HL-60/S4 (cell line): Measurements from ENCODE around the gene PRSS33.

Experiments
- in situ Hi-C: fragments of 300-500 bp; cut with MboI; formaldehyde crosslinking; loops from 2 replicates; pipeline ENCODE4 v1.14.3; 2022; ENCODE audit warnings: low sequenced_read_pairs

Gene PRSS33, protein sequence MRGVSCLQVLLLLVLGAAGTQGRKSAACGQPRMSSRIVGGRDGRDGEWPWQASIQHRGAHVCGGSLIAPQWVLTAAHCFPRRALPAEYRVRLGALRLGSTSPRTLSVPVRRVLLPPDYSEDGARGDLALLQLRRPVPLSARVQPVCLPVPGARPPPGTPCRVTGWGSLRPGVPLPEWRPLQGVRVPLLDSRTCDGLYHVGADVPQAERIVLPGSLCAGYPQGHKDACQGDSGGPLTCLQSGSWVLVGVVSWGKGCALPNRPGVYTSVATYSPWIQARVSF

GRCh38 chr16:2787406-2787805, at the start of gene PRSS33:
TSS of gene PRSS33 (minus strand) at chr16:2787560. CDS start at chr16:2786547, 1,013 bp downstream.
- in situ Hi-C loops = no loop called here

DNA sequence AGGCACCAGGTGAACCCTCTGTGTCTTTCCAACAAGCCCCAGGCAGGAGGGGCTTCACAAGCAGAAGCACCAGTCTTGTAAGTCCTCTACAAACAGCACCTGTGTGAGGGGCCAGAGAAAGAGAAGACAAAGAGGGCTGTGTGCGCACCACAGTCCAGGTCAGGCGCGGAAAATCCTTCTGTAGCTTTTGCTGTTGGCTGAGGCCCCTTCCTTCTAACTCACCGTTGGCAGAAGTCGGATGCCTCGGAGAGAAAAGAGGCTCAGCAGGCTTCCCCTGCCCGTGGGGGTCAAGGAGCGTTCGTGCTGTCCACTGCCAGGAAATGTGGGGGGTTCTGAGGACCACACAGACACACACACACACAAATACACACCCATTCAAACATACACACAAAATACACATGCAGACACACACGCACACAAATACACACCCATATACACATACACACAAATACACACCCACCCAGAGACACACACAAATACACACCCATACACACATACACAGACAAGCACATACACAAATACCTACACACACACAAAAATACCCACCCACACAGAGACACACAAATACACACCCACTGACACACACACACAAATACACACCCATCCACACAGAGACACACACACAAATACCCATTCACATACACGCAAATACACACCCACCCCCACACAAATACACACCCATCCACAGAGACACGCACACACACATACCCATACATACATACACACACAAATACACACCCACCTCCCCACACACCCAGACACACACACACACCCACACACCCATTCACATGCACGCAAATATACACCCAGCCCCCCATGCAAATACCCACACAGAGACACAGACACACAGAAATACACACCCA, 49.5 kb upstream of the PRSS33 start:
- in situ Hi-C loops = no loop called here

DNA sequence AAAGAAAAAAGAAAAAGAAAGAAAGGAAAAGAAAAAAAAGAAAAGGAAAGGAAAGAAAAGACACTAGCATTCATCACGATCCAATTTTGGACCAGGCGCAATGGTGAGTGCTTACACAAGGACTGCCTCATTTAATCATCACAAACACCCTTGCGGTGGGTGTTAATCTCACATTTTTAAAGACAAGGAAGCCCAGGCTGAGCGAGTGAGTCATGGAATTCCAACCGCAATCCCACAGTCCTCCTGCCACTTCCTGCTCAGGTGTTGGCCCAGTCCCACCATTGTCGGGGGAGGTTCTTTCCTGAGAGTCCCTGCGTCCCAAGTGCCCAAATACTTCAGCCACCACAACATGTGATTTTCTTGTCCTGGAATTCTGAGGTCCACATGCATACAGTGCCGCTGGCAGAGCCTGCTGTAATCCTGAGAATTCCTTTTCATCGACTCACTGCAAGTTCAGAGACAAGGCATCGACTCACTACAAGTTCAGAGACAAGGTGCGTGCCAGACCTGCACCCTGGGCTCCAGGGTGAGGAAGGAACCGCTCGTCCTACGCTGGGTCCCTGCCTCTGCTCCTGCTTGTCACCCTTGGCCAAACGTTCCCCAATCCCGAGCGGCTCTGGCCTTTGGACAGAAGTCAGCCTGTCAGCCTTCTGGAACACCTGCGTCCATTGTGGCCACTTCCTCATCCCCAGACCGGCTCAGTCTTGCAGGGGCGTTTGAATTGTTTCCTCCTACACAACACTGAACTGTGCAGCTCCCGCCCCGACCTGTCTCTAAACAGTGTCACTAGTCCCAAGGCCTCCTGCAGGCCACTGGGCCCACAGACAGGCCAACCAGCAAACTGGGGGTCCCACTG, 48.5 kb upstream of the PRSS33 start:
- in situ Hi-C loops = no loop called here

DNA sequence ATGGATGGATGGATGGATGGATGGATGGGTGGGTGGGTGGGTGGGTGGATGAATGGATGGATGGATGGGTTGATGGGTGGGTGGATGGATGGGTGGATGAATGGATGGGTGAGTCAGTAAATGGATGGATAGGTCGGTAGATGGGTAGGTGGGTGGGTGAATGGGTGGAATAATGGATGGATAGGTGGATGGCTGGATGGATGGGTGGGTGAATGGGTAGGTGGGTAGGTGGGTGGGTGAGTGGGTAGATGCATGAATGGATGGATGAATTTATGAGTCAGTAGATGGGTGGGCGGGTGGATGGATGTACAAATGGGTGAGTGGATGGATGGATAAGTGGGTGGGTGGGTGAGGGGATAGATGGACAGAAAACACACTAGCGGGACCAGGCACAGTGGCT, 47.6 kb upstream of the PRSS33 start:
- in situ Hi-C loops = no loop called here

DNA sequence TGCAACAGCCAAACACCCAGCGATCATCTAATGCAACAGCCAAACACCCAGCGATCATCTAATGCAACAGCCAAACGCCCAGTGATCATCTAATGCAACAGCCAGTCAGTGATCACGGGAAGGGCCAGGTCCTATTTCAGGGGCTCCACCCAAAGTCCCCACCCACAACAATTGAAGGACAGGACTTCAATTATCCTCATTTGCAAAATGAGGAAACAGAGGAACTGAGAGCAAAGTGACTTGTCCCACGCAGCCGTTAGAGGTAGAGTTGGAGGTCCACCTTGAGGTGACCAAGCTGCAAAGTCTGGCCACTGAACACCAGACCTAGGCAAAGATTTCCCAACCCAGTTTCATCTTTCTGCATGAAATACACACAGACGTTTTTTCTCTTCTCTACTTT, 46.4 kb upstream of the PRSS33 start:
- in situ Hi-C loops = no loop called here

DNA sequence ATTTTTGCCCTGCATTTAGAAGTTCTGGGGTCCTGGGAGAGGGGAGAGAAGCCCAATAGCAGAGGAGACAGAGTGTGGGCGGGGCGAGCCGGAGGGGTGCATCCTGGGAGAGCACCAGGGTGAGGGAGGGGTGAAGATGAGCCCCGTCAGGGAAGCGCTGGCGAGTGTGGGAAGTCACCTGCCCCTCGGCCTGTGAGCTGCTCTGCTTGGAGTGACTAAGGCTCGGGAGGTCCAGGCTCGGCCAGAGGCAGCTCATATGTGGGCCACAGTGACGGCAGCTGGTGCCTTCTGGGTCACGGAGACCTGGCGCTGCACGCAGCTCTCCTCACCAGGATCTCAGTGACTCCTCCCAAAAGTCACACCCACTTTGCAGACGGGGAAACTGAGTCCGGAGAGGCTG, 43.8 kb upstream of the PRSS33 start:
- in situ Hi-C loops = no loop called here

DNA sequence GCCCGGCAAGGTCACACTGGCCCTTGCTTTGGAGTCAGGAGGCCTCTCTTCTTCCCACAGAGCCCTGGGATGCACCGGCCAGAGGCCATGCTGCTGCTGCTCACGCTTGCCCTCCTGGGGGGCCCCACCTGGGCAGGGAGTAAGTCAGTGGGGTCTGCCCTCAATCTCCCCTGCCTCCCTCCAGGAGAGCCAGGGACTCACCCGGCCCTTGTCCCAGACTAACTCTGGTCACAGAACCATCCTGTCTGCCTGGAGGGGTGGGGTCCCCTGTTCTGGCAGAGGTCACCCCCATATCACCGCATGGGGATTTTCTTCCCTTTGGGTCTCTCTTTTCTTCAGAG, 43.0 kb upstream of the PRSS33 start:
- in situ Hi-C loops = no loop called here

DNA sequence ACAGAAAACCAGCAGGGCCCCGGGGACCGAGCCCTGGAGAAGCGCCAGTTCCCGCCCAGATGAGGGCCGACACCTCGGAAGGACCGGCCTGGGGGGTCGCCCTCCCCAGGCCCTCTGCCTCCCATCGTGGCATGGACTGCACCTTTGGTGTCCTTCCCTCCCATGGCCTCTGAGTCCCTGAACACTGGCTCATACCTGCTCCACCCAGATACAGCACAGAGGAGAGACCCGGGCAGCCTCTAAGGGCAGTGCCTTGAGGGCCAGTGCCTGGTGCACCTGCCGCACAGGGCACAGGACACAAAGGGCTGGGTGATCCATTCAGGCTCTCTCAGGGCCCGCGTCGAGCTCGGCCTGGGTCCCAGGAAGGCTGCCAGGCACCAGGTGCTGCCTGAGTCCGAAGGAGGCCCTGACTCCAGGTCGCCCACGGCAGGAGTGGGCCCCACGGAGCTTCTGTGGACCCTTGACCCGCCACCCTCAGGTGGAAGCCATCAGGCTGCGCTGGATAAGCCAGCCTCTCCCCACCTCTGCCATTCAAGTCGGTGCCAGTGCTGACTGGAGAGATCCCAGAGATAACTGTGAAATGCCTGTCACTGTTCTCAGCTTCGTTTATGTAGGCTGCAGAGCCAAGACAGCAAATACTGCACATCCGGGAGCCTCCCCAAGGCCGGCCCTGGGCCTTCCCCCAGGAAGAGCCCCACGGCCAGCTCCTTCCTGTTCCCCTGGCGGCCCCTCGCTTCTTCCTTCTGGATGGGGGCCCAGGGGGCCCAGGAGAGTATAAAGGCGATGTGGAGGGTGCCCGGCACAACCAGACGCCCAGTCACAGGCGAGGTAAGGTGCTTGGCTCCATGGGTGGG, 42.4 kb upstream of the PRSS33 start, which contains the start of gene ZG16B:
Gene ZG16B, plus strand, starts transcription at position 803 of the 854 bp plus-strand sequence. CDS start 139 bp downstream, outside the sequence.
- in situ Hi-C loops = no loop called here

DNA sequence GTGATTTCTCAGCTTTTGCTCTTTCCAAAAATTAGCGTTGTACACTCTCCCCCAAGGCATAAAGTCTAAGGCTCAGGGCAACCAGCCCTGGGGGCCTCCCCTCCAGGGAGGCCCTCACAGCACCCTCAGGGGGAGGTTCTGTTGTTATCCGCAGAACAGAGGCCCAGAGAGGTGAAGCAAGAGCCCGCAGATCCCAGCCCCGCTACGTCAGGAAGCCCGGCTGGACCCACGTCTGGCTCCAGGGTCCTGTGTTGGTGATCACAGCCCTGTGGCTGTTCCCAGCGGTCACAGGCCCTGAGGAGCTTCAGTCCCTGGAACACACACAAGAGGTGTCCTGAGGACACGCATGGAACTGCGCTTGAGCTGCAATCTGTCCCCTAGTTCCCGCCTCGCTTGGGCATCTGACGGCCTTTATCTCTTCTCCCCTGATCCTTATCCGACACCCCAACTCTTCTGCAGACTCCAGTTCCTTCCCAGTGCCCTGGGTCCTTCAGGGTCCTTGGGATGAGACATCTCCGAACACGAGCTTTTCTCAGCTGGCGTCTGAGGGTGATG, 41.6 kb upstream of the PRSS33 start:
- in situ Hi-C loops = no loop called here

- in situ Hi-C loops = no loop called here
These were observed 41.1 kb upstream of the PRSS33 start for GRCh38 chr16:2828521-2828840.

- in situ Hi-C loops = no loop called here
These were observed 40.6 kb upstream of the PRSS33 start for GRCh38 chr16:2827831-2828520.

GRCh38 chr16:2827374-2827791, 40.0 kb upstream of the PRSS33 start:
- in situ Hi-C loops = no loop called here

DNA sequence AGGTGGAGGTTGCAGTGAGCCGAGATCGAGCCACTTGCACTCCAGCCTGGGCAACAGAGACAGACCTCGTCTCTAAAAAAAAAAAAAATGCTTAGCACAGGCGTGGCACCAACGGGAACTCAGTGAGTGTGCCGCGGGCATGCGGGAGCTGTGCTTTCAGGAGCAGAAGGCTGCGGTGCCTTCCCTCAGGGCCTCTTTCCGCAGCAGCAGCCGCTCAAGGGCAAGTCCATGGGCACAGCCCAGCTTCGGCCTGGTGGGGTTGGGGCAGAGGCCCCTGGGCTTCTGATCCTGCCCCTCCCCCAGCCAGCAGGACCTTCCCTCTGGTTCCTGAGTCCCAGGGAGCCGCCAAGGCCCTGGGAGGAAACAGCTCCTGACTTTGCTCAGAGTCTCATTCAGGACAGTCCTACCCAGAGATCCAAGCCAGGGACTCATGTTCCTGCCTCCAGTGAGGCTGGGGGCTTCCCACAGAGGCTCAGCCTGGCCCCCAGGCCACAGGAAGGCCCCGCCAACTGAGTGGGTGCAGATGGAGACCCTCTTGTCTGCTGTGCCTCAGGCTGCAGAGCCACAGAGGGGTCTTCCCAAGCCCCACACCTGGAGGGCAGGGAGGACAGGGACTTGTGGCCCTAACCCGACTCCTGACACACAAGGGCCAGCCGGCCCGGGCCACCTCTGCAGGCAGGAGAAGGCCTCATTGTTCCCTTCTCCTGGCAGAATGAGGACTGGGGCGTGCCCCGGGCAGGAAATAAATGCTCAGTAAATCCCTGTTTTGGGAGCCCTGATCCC, 39.4 kb upstream of the PRSS33 start:
- in situ Hi-C loops = no loop called here

- in situ Hi-C loops = no loop called here
These were observed 38.5 kb upstream of the PRSS33 start for GRCh38 chr16:2825906-2826305.

GRCh38 chr16:2825049-2825742, 37.8 kb upstream of the PRSS33 start:
- in situ Hi-C loops = no loop called here

GRCh38 chr16:2824626-2825025, 37.3 kb upstream of the PRSS33 start:
- in situ Hi-C loops = no loop called here

DNA sequence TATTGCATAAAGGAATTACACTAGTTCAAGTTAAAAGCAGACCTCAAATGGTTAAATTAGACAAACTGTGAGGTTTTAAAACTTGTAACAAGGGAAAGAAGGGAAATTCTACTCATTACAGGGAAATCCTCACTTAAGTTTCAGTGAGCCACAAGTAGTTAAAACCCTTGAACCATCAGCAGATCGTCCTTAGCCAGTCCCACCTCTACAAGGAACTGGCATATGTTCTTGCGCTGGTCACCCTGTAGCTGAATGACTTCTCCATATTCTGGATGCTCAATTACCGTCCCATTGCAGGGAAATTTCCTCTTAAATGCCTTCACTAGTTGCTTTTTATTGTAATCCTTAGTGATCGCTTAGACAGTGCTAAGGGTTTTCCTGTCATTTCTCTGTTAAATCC, 35.1 kb upstream of the PRSS33 start:
- in situ Hi-C loops = no loop called here

GRCh38 chr16:2822158-2822495, 34.8 kb upstream of the PRSS33 start:
- in situ Hi-C loops = no loop called here
